OCI-LY3 (cell line): ENCODE measurements around the gene RBM8A.

Experiments
- H2AFZ ChIP-seq: fragments of 200-600, 300-600 bp; shearing (Covaris generic); 2 replicates; pipeline ENCODE4 v1.6.0; 2014; ENCODE audit warnings: antibody characterized with exemption, low read depth, low read length
- H3K27ac ChIP-seq: fragments of 200-600, 300-600 bp; sonication (generic); 2 replicates; pipeline ENCODE4 v1.5.1; 2014; ENCODE audit warnings: mild to moderate bottlenecking, low read length, moderate library complexity, mixed read lengths
- H3K27me3 ChIP-seq: fragments of 200-600, 300-600 bp; sonication (generic); 2 replicates; pipeline ENCODE4 v1.6.1; 2014; ENCODE audit warnings: low read depth, low read length, mixed read lengths
- H3K36me3 ChIP-seq: fragments of 200-600, 300-600 bp; sonication (generic); replicated peaks from 2 replicates; pipeline ENCODE3; 2014; ENCODE audit warnings: low read depth, low read length, mixed read lengths
- H3K4me1 ChIP-seq: fragments of 300-600, 200-600 bp; sonication (generic); 2 replicates; pipeline ENCODE4 v1.6.1; 2014; ENCODE audit warnings: low read length, mixed read lengths
- H3K4me2 ChIP-seq: fragments of 200-600, 300-600 bp; sonication (generic); 2 replicates; pipeline ENCODE4 v1.6.1; 2014; ENCODE audit warnings: low read length, mixed read lengths
- H3K4me3 ChIP-seq: fragments of 300-600, 200-600 bp; sonication (generic); 2 replicates; pipeline ENCODE4 v1.5.1; 2014; ENCODE audit warnings: antibody characterized with exemption, mild to moderate bottlenecking, low read length, moderate library complexity
- H3K79me2 ChIP-seq: fragments of 300-600, 200-600 bp; shearing (Covaris generic); 2 replicates; pipeline ENCODE4 v1.6.1; 2014; ENCODE audit warnings: mild to moderate bottlenecking, low read length, mixed read lengths
- H3K9ac ChIP-seq: fragments of 300-600, 200-600 bp; shearing (Covaris generic); 2 replicates; pipeline ENCODE4 v1.6.0; 2014; ENCODE audit warnings: mild to moderate bottlenecking, low read length, moderate library complexity
- H3K9me3 ChIP-seq: fragments of 200-600, 300-600 bp; shearing (Covaris generic); 2 replicates; pipeline ENCODE4 v1.6.1; 2014; ENCODE audit warnings: low read length, mixed read lengths; ENCODE audit not compliant: insufficient read depth
- H4K20me1 ChIP-seq: fragments of 200-600, 300-600 bp; sonication (generic); 2 replicates; pipeline ENCODE4 v1.6.1; 2016; ENCODE audit warnings: low read length, mixed read lengths; ENCODE audit not compliant: insufficient read depth
- CTCF ChIP-seq: fragments of 200-600, 300-600 bp; sonication (generic); IDR thresholded peaks from 2 replicates; pipeline ENCODE4 v1.5.1; 2014; ENCODE audit warnings: antibody characterized with exemption, low read length, low read depth
- EZH2phosphoT487 ChIP-seq: fragments of 200-600 bp; shearing (Covaris generic); IDR thresholded peaks from 2 replicates; pipeline ENCODE4 v1.6.1; 2018; ENCODE audit warnings: antibody characterized with exemption, mixed run types, low read depth

Gene RBM8A

GRCh38 chr1:145877923-145878486, 49.3 kb downstream of the RBM8A start:
- Histone ChIP-seq H3K9ac (no peak overlapping the region), H3K27me3 (peaks cover 28% of the 10 kb centered on the region), H2AFZ (no peak overlapping the region), H3K4me1 (peaks cover 7% of the 10 kb centered on the region), H4K20me1 (no peaks in the 10 kb centered on the region), H3K4me2 (no peak overlapping the region), H3K36me3 (no peaks in the 10 kb centered on the region), H3K4me3 (no peak overlapping the region), H3K27ac (no peak overlapping the region), H3K79me2 (no peaks in the 10 kb centered on the region), H3K9me3 (no peaks in the 10 kb centered on the region)
- TF ChIP-seq CTCF (no peak), EZH2phosphoT487 (no peak)

- Histone ChIP-seq H3K4me1 (peaks cover 9% of the 10 kb centered on the region), H3K9ac (no peak overlapping the region)
- TF ChIP-seq CTCF = no peak
Measured at GRCh38 chr1:145874646-145875045, 52.6 kb downstream of the RBM8A start.

DNA sequence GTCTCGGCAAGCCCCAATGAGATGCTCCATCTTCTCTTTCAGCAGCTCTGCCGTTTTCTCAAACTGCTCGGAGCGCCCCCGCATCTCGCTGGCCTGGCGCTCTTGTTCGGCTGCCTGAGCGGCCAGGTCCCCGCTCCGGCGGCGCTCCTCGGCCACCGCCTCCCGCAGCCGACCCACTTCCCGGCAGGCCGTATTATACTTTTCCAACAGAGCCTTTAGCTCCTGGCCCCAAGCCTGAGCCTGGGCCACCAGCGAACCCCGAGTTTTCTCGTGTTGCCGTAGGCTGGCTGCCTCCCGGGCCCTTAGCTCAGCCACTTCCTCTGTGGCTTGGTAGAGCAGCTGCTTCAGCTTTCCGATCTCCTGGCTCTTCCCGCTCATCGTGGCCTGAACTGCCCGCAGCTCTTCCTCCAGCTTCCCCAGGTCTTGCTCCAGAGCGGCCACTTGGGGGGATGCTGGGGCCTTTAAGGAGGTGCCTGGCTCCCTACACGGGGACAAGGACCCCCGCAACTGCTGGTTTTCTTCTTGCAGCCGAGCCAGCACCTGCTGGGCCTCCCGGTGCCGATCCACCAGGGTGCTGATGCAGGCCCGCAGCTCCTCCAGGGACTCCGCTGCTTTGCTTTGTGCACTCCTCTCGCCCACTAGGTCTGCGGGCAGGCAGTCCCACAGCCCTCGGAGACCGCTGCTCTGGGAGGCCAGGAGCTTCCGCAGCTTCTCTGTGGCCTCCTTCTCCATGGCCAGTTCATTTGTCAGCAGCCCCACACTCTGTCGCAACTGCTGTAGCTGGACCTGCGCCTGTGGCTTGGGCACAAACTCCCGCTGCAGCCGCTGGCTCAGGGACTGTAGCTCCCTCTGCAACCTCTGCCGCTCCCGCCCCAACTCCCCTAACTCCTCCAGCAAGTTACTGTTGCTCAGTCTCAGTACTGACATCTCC, 55.0 kb downstream of the RBM8A start:
- Histone ChIP-seq H3K27ac (no peak overlapping the region), H3K4me1 (peaks cover 9% of the 10 kb centered on the region), H3K36me3 (no peaks in the 10 kb centered on the region), H3K4me2 (peak overlapping the region; percentile 95), H3K27me3 (peaks cover 36% of the 10 kb centered on the region), H3K9ac (peak overlapping the region; percentile 67), H3K4me3 (peak overlapping the region; percentile 82), H4K20me1 (no peaks in the 10 kb centered on the region), H3K9me3 (no peaks in the 10 kb centered on the region), H3K79me2 (no peaks in the 10 kb centered on the region), H2AFZ (peak overlapping the region; percentile 99)
- TF ChIP-seq EZH2phosphoT487 = no peak
- peak; percentile 32; the same call in 1 of the 2 replicates for TF ChIP-seq CTCF

More at GRCh38 chr1:145874646-145875045, 52.6 kb downstream of the RBM8A start:
- Histone ChIP-seq H3K36me3 (no peaks in the 10 kb centered on the region), H3K79me2 (no peaks in the 10 kb centered on the region), H4K20me1 (no peaks in the 10 kb centered on the region), H3K27ac (no peak overlapping the region), H3K4me2 (no peak overlapping the region), H2AFZ (no peak overlapping the region), H3K27me3 (peaks cover 31% of the 10 kb centered on the region), H3K9me3 (no peaks in the 10 kb centered on the region), H3K4me3 (no peak overlapping the region)
